Keratinocyte (primary cell): ENCODE measurements around the gene TMEM202.

Experiments
- CTCF ChIP-seq, 3 experiments: IDR thresholded peaks in 1 of 3; conservative IDR thresholded peaks in 1 of 3; optimal IDR thresholded peaks in 1 of 3; 2 replicates in 2 of 3; 3 replicates in 1 of 3; pipeline versions ENCODE3 to v1.5.1; 2011; ENCODE audit warnings: low read length in 3 of 3, mild to moderate bottlenecking in 3 of 3, moderate library complexity in 2 of 3, control low read depth in 1 of 3, inconsistent platforms in 1 of 3; ENCODE audit not compliant: insufficient read depth in 2 of 3; ENCODE audit errors: extremely low read depth in 1 of 3
- EZH2 ChIP-seq: IDR thresholded peaks from one replicate; pipeline ENCODE4 v1.6.1; 2012; ENCODE audit warnings: inconsistent platforms, mild to moderate bottlenecking, low read length, moderate library complexity

GRCh38 chr15:72361176-72361575 lies 36.9 kb upstream of the TMEM202 start:
- no peak for TF ChIP-seq CTCF (optimal IDR thresholded peaks at IDR 0.05 in 1 of 3, IDR thresholded peaks at IDR 0.05 in 1 of 3, conservative IDR thresholded peaks at IDR 0.05 in 1 of 3; ENCODE audit: extremely low read depth in 1 of 3, insufficient read depth in 2 of 3, low read length in 3 of 3)
- no peak for TF ChIP-seq EZH2
